HepG2 (cell line): ENCODE data around the gene STARD13. TPM values are rescaled to one million over a fixed set of nuclear protein-coding genes. Genes with fewer than 3 reads are reported as not detected.

ENCODE experiments used
- ATAC-seq: fragments of 200-7000 bp; cut with Tn5 transposase; 3 replicates; pipeline ENCODE4 v1.9.1; 2020; ENCODE audit warnings: mild to moderate bottlenecking, moderate library complexity
- BruUV-seq: library from RNA; stranded (reverse); fragments of 400-500 nt; replicated peaks from 2 replicates; lab custom pipeline; 2021; lab: Mats Ljungman, UMichigan
- CTCF ChIA-PET: fragments of 300-600 bp; formaldehyde crosslinking; extraction: SDS; loops from one replicate; lab custom pipeline; 2021; ENCODE audit warnings: low total read pairs, inconsistent platforms, low intra/inter-chr PET ratio; lab: Yijun Ruan, JAX
- POLR2A ChIA-PET: fragments of 350-600 bp; sonication (Branson Sonifier 250); formaldehyde crosslinking; loops from one replicate; lab custom pipeline; 2020; ENCODE audit warnings: antibody characterized with exemption, inconsistent platforms; lab: Yijun Ruan, JAX
- DNase-seq: peaks from one replicate; pipeline ENCODE4 v3.0.0-alpha.2; 2015; ENCODE audit warnings: low spot score
- FAIRE-seq: peaks from 3 replicates; lab custom pipeline; 2011; peaks lifted over from hg19 to GRCh38; lab: Jason Lieb, UNC
- H2AFZ ChIP-seq: one replicate; pipeline ENCODE4 v1.6.1; 2011; ENCODE audit warnings: low read length, inconsistent platforms
- H3K27ac ChIP-seq: fragments of 300-600 bp; 3 replicates; pipeline ENCODE4 v1.8.0; 2011; ENCODE audit warnings: mixed run types, mild to moderate bottlenecking, mixed read lengths, low read length, inconsistent platforms; ENCODE audit not compliant: insufficient read depth; ENCODE audit errors: extremely low read length
- H3K27me3 ChIP-seq, 2 experiments: fragments of 200-600 bp in 1 of 2; 2 replicates in 1 of 2; 3 replicates in 1 of 2; pipeline versions ENCODE4 v1.6.0 to v1.8.0; 2011; ENCODE audit warnings: low read length in 2 of 2, mild to moderate bottlenecking in 2 of 2, moderate library complexity in 2 of 2, inconsistent platforms in 1 of 2; ENCODE audit not compliant: insufficient read depth in 2 of 2, control insufficient read depth in 1 of 2
- H3K36me3 ChIP-seq, 2 experiments: fragments of 200-600 bp in 1 of 2; replicated peaks in 1 of 2; 2 replicates in 1 of 2; 3 replicates in 1 of 2; pipeline versions ENCODE4 v1.5.1 to v1.8.0; 2011; ENCODE audit warnings: low read length in 2 of 2, inconsistent platforms in 1 of 2; ENCODE audit not compliant: insufficient read depth in 2 of 2, control insufficient read depth in 1 of 2
- H3K4me1 ChIP-seq: 2 replicates; pipeline ENCODE4 v1.5.1; 2012; ENCODE audit warnings: low read length, inconsistent platforms; ENCODE audit not compliant: insufficient read depth
- H3K4me2 ChIP-seq: 2 replicates; pipeline ENCODE4 v1.6.0; 2011; ENCODE audit warnings: low read depth, low read length, inconsistent platforms
- H3K4me3 ChIP-seq, 3 experiments: fragments of 200-600 bp in 1 of 3; sonication (generic), shearing (Covaris generic) in 1 of 3; replicated peaks in 1 of 3; 2 replicates each; pipeline ENCODE4 v1.5.1; 2011 to 2016; ENCODE audit warnings: low read length in 3 of 3, inconsistent platforms in 2 of 3, low read depth in 2 of 3, mild to moderate bottlenecking in 2 of 3, control low read depth in 1 of 3, mixed read lengths in 1 of 3; ENCODE audit not compliant: insufficient read depth in 1 of 3
- H3K79me2 ChIP-seq: one replicate; pipeline ENCODE4 v1.6.1; 2011; ENCODE audit warnings: low read length, inconsistent platforms; ENCODE audit not compliant: insufficient read depth
- H3K9ac ChIP-seq: 2 replicates; pipeline ENCODE4 v1.6.0; 2011; ENCODE audit warnings: mild to moderate bottlenecking, low read depth, low read length, inconsistent platforms; ENCODE audit not compliant: insufficient read depth
- H3K9me3 ChIP-seq: 2 replicates; pipeline ENCODE4 v1.5.1; 2012; ENCODE audit warnings: mild to moderate bottlenecking, low read length
- H4K20me1 ChIP-seq: 2 replicates; pipeline ENCODE4 v1.6.0; 2011; ENCODE audit warnings: inconsistent platforms, mild to moderate bottlenecking, low read length, moderate library complexity; ENCODE audit not compliant: insufficient read depth
- CREM ChIP-seq, 2 experiments: sonication (generic) in 1 of 2; formaldehyde crosslinking in 1 of 2; IDR thresholded peaks; 2 replicates each; pipeline versions ENCODE4 v1.4.0 to v1.6.1; 2016 to 2020; ENCODE audit warnings: antibody characterized with exemption in 1 of 2, mild to moderate bottlenecking in 1 of 2, missing genetic modification reagents in 1 of 2
- HNRNPK ChIP-seq: fragments of 200-400 bp; formaldehyde crosslinking; IDR thresholded peaks from 2 replicates; pipeline ENCODE4 v1.6.1; 2018; ENCODE audit warnings: low read length, low read depth, moderate library complexity, mild to moderate bottlenecking; ENCODE audit not compliant: poor library complexity, severe bottlenecking
- ISX ChIP-seq: sonication (generic); formaldehyde crosslinking; conservative IDR thresholded peaks from 2 replicates; pipeline ENCODE4 v1.5.0; 2020; ENCODE audit warnings: missing genetic modification reagents
- KDM5B ChIP-seq: sonication (generic); formaldehyde crosslinking; IDR thresholded peaks from 2 replicates; pipeline ENCODE4 v1.4.0; 2020; ENCODE audit warnings: missing genetic modification reagents, mild to moderate bottlenecking, borderline replicate concordance
- KMT2B ChIP-seq: IDR thresholded peaks from 2 replicates; pipeline ENCODE4 v1.6.1; 2016; ENCODE audit warnings: missing genetic modification reagents, missing compliant biosample characterization
- MAFG ChIP-seq: sonication (generic); formaldehyde crosslinking; IDR thresholded peaks from 2 replicates; pipeline ENCODE4 v1.5.1; 2020; ENCODE audit warnings: mild to moderate bottlenecking, missing genetic modification reagents
- NCOA2 ChIP-seq: sonication (generic); formaldehyde crosslinking; IDR thresholded peaks from 2 replicates; pipeline ENCODE4 v1.8.0; 2022; ENCODE audit warnings: inconsistent platforms
- PAX8 ChIP-seq: sonication (generic); formaldehyde crosslinking; IDR thresholded peaks from 2 replicates; pipeline ENCODE4 v1.8.0; 2022; ENCODE audit warnings: mild to moderate bottlenecking, missing genetic modification reagents, borderline replicate concordance
- RBAK ChIP-seq: sonication (generic); formaldehyde crosslinking; IDR thresholded peaks from 2 replicates; pipeline ENCODE4 v1.5.1; 2020; ENCODE audit warnings: mild to moderate bottlenecking, missing genetic modification reagents
- RFX5 ChIP-seq: IDR thresholded peaks from 2 replicates; pipeline ENCODE4 v1.6.1; 2011; ENCODE audit warnings: low read depth, low read length, improper control_type of control experiment
- SOX13 ChIP-seq, 3 experiments: fragments of 450-650 bp in 1 of 3; sonication (generic) in 1 of 3; formaldehyde crosslinking in 1 of 3; IDR thresholded peaks in 2 of 3; conservative IDR thresholded peaks in 1 of 3; 2 replicates each; pipeline versions ENCODE4 v1.5.0 to v1.6.1; 2016 to 2020; ENCODE audit warnings: antibody characterized with exemption in 1 of 3, mild to moderate bottlenecking in 1 of 3, missing compliant biosample characterization in 1 of 3, missing genetic modification reagents in 1 of 3, moderate library complexity in 1 of 3
- SOX5 ChIP-seq: IDR thresholded peaks from 2 replicates; pipeline ENCODE4 v1.6.1; 2016; ENCODE audit warnings: borderline replicate concordance
- TCF7 ChIP-seq: sonication (generic); IDR thresholded peaks from 2 replicates; pipeline ENCODE4 v1.6.1; 2016; ENCODE audit warnings: antibody characterized with exemption, low read depth
- ZNF292 ChIP-seq: sonication (generic); formaldehyde crosslinking; IDR thresholded peaks from 2 replicates; pipeline ENCODE4 v1.8.1; 2022; ENCODE audit warnings: mild to moderate bottlenecking, low read depth, missing genetic modification reagents, borderline replicate concordance
- WGBS: methylation state at CpG from one replicate; pipeline ENCODE4 v1.1.6; 2017; ENCODE audit warnings: low lambda C conversion rate; 5-methylcytosine and 5-hydroxymethylcytosine counted together
- in situ Hi-C: cut with HindIII; loops from 2 replicates; pipeline ENCODE4 v1.10.0; 2017; ENCODE audit warnings: low pct_unique_long_range_greater_than_20kb; ENCODE audit not compliant: extremely low pct_ligation_motif_present
- intact Hi-C: fragments of 100-400 bp; cut with micrococcal nuclease; formaldehyde crosslinking; loops from one replicate; pipeline ENCODE4 v1.10.0; 2022; ENCODE audit not compliant: unreplicated experiment
- polyA plus RNA-seq, 8 experiments: library from polyadenylated mRNA; depleted of rRNA in 3 of 8; stranded (reverse) in 7 of 8; unstranded in 1 of 8; fragments of >200 nt; fragmentation: Illumina TruSeq in 4 of 8; extraction: Trizol in 4 of 8; gene quantifications; 2 replicates each; pipeline versions ENCODE4 v1.2.1 to v1.2.3, GENCODE V29; 2011 to 2016; ENCODE audit warnings: low read depth in 4 of 8, missing spikeins in 1 of 8, mixed read lengths in 1 of 8; ENCODE audit not compliant: insufficient read depth in 1 of 8
- total RNA-seq, 5 experiments: library from RNA; depleted of rRNA; stranded (reverse); fragments of >200 nt; fragmentation: Illumina TruSeq; extraction: Trizol; gene quantifications; 2 replicates each; pipeline ENCODE4 v1.2.3, GENCODE V29; 2016; ENCODE audit warnings: low read depth in 1 of 5
- TF ChIP-seq, protein P1 (sequence below): sonication (generic); formaldehyde crosslinking; IDR thresholded peaks from 2 replicates; pipeline ENCODE4 v1.4.0; 2020; ENCODE audit warnings: missing genetic modification reagents, borderline replicate concordance
- TF ChIP-seq, protein P2 (sequence below): sonication (generic); formaldehyde crosslinking; IDR thresholded peaks from 2 replicates; pipeline ENCODE4 v1.4.0; 2020; ENCODE audit warnings: mild to moderate bottlenecking, missing genetic modification reagents
- TF ChIP-seq, protein P3 (sequence below): sonication (generic); IDR thresholded peaks from 2 replicates; pipeline ENCODE4 v1.6.1; 2016; ENCODE audit warnings: low read depth, borderline replicate concordance

STARD13 gene
- total and polyA plus RNA-seq, 2 of the 13 experiments (the other 11 are each of a cell fraction or from before 2014, with no cell fraction given), result 12.8 to 14.3 TPM

DNA sequence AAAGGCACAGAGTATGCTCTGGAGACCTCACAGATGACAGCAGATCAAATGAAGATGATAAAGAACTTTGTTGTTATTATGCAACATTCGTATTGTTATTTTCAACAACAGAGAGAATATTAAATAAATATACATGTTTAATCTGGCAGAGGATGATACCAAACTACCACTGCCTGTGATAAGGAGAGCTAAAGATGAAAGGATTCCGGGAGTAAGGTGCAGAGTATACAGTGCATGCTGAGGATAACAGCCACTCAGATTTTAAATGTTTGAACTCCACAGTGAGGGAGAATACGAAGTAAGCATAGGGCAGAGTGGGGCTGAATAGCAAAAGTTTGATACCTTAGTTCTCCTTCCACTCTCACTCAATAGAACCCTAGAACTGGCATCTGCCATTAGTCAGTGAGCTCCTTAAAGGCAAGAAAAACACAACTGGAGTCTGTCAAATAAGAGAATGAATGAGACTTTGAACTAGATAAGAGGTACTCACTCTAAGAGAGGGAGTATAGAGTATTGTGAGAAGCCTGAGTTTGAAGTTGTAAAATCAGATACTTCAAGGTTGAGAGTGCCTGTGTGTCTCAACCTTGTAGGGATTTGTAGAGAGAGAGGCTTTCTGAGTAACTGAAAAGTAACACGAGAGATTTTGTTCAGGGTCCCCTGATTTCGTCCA, 78.5 kb downstream of the STARD13 start:
- in situ Hi-C loops, result no loop called here
- Histone ChIP-seq H2AFZ (no peak overlapping the region), H3K9me3 (no peaks in the 10 kb centered on the region), H4K20me1 (no peaks in the 10 kb centered on the region), H3K4me3 (no peak overlapping the region), H3K36me3 (peaks cover 1 to 12% of the 10 kb centered on the region in 2 experiments; a peak in 4 of 5 replicates), H3K79me2 (peaks cover 36% of the 10 kb centered on the region), H3K27me3 (no peaks in the 10 kb centered on the region), H3K4me2 (no peak overlapping the region), H3K9ac (no peak overlapping the region), H3K4me1 (peaks cover 33% of the 10 kb centered on the region), H3K27ac (peak overlapping the region; percentile 30)
- no TSS peak for BruUV-seq
- ATAC-seq (peak; percentile 66), DNase-seq (peak; percentile 24), FAIRE-seq (no peak)
- ChIA-PET POLR2A (interaction anchor here (1.1 to 1.7 kb wide), 4 partner anchors 22 to 336 kb away, joined by 3 to 8 read pairs (median 4); no protein-coding TSS in a partner anchor), CTCF (no interaction called here)
- intact Hi-C loops, result loop anchor here (5.0 kb wide), 2 partner anchors 80 to 560 kb away; no protein-coding TSS in a partner anchor
- 61% methylated on average over 5 of the region's 5 CpGs for WGBS
- no peak for TF ChIP-seq RFX5
- 0 out of 2 replicates have a peak, but pooled peaks have one; percentile 10 for TF ChIP-seq SOX13 (IDR thresholded peaks at IDR 0.05)
- TF ChIP-seq SOX13 (CRISPR knock-in tag; conservative IDR thresholded peaks at IDR 0.05 in 1 of 2, IDR thresholded peaks at IDR 0.05 in 1 of 2), result peak in 1 of 2 experiments; percentile 51; a peak in 1 of 4 replicates
- TF ChIP-seq SOX5, result peak; percentile 29; the same call in 1 of the 2 replicates
- TF ChIP-seq HNRNPK, result no peak
- no peak for TF ChIP-seq RBAK (CRISPR knock-in tag)
- no peak for TF ChIP-seq MAFG (CRISPR knock-in tag)
- TF ChIP-seq, protein P1, sequence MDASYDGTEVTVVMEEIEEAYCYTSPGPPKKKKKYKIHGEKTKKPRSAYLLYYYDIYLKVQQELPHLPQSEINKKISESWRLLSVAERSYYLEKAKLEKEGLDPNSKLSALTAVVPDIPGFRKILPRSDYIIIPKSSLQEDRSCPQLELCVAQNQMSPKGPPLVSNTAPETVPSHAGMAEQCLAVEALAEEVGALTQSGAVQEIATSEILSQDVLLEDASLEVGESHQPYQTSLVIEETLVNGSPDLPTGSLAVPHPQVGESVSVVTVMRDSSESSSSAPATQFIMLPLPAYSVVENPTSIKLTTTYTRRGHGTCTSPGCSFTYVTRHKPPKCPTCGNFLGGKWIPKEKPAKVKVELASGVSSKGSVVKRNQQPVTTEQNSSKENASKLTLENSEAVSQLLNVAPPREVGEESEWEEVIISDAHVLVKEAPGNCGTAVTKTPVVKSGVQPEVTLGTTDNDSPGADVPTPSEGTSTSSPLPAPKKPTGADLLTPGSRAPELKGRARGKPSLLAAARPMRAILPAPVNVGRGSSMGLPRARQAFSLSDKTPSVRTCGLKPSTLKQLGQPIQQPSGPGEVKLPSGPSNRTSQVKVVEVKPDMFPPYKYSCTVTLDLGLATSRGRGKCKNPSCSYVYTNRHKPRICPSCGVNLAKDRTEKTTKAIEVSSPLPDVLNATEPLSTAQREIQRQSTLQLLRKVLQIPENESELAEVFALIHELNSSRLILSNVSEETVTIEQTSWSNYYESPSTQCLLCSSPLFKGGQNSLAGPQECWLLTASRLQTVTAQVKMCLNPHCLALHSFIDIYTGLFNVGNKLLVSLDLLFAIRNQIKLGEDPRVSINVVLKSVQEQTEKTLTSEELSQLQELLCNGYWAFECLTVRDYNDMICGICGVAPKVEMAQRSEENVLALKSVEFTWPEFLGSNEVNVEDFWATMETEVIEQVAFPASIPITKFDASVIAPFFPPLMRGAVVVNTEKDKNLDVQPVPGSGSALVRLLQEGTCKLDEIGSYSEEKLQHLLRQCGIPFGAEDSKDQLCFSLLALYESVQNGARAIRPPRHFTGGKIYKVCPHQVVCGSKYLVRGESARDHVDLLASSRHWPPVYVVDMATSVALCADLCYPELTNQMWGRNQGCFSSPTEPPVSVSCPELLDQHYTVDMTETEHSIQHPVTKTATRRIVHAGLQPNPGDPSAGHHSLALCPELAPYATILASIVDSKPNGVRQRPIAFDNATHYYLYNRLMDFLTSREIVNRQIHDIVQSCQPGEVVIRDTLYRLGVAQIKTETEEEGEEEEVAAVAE (CRISPR knock-in tag), result no peak
- TF ChIP-seq KDM5B (CRISPR knock-in tag), result no peak
- TF ChIP-seq, protein P2, sequence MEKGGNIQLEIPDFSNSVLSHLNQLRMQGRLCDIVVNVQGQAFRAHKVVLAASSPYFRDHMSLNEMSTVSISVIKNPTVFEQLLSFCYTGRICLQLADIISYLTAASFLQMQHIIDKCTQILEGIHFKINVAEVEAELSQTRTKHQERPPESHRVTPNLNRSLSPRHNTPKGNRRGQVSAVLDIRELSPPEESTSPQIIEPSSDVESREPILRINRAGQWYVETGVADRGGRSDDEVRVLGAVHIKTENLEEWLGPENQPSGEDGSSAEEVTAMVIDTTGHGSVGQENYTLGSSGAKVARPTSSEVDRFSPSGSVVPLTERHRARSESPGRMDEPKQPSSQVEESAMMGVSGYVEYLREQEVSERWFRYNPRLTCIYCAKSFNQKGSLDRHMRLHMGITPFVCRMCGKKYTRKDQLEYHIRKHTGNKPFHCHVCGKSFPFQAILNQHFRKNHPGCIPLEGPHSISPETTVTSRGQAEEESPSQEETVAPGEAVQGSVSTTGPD (CRISPR knock-in tag), result no peak
- peak; percentile 61; the same call in 1 of the 2 replicates for TF ChIP-seq TCF7
- TF ChIP-seq, protein P3, sequence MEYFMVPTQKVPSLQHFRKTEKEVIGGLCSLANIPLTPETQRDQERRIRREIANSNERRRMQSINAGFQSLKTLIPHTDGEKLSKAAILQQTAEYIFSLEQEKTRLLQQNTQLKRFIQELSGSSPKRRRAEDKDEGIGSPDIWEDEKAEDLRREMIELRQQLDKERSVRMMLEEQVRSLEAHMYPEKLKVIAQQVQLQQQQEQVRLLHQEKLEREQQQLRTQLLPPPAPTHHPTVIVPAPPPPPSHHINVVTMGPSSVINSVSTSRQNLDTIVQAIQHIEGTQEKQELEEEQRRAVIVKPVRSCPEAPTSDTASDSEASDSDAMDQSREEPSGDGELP, result no peak
- TF ChIP-seq ISX (CRISPR knock-in tag), result no peak
- peak; percentile 32; the same call in 1 of the 2 replicates for TF ChIP-seq CREM (IDR thresholded peaks at IDR 0.05)
- TF ChIP-seq CREM (CRISPR knock-in tag; IDR thresholded peaks at IDR 0.05), result no peak
- TF ChIP-seq KMT2B, result no peak
- TF ChIP-seq PAX8 (CRISPR knock-in tag), result no peak
- TF ChIP-seq ZNF292 (CRISPR knock-in tag), result no peak
- 0 out of 2 replicates have a peak, but pooled peaks have one; percentile 2 for TF ChIP-seq NCOA2 (CRISPR knock-in tag)
